NCI-H2107 treated with DMSO at 0.1 percent for 48 hours (cell line): ENCODE results near the gene NPW.
"Not testable (repeated sequence)": the region's sequence is repeated elsewhere in the genome, so short reads cannot be mapped to it uniquely, and the experiment has no call there.

Source experiments
- DNase-seq: peaks from one replicate; lab custom pipeline; 2025; ENCODE audit not compliant: unreplicated experiment; lab: John Stamatoyannopoulos, UW

Gene NPW

DNA sequence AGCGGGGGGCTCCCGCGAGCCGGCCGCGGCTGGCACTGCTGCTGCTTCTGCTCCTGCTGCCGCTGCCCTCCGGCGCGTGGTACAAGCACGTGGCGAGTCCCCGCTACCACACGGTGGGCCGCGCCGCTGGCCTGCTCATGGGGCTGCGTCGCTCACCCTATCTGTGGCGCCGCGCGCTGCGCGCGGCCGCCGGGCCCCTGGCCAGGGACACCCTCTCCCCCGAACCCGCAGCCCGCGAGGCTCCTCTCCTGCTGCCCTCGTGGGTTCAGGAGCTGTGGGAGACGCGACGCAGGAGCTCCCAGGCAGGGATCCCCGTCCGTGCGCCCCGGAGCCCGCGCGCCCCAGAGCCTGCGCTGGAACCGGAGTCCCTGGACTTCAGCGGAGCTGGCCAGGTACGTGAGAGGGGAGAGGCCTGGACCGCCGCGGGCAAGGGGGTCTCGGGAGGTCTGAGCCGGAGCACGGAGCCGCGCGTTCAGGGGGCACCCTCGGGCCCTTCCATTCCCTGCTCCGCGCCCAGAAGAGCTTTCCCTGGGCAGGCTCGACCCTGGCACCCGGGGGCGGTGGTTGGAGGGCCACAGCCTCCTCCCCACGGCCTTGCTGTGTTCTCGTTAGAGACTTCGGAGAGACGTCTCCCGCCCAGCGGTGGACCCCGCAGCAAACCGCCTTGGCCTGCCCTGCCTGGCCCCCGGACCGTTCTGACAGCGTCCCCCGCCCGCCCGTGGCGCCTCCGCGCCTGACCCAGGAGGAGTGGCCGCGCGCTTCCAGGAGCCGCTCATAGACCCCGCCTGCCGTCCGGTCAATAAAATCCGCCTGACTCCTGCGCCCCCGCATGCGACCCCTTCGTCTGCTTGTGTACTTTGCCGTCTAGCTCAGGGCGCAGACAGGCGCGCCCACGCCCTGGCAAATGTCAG is 591 bp downstream of the NPW start:
- DNase-seq = no peak

DNA sequence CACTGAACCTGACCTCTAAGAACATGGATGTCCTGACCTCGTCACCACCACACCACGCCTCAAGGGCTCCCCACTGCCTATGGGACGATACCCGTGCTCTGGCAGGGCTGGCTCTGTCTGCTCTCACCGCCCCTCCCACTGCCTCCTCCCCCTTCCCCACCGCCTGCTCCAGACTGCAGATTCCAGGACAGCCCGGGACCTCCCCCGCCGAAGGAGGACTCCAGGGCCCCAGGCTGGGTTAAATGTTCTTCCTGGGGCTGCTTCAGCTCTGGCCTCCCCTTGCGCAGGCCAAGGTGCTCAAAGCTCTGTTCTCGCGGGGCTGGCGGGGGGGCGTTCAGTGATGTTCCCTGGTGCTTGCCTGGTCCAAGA is 3.1 kb downstream of the NPW start:
- DNase-seq = no peak

DNA sequence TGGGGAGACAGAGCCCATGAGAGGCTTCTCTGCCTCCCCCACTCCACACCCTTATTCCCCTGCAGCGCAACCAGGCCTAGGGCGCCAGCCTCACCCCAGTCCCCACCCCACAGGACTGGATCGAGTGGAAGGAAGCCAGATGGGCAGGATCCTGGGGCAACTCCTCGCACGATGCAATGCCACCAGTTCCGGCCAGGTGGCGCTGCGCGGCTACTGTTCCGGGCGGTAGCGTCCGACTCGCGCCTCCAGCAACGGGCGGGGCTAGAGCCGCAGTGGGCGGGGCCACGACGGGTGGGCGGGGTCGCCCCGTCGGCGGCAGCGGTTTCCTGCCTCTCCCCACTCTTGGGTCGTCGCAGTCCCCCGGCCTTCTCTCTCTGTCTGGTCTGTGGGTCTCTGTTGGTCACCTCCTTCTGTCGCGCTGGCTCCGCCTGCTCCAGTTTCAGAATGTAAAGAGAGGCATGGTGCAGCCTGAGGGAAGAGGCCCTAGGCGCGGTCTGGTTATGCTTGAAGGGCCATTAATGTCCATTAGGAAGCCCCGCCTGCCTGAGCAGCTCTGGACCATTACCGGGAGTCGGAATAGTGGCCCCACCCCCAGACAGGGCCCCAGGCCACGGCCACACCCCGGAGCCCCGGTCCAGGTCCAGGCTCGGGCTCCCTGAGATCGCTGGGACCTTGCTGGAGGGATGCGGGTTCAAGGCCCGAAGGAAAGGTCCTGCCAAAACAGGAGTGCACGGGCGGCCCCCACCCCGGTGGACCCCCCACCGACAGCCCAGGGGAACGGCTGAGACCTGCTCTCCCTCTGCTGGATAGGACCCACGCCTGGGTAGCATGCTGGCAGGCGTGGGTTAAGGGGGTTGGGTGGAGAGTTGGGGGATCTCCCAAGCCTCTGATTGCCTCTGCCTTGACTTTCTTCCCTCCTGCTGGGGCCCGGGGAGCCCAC is 3.8 kb downstream of the NPW start:
- peak; percentile 40 for DNase-seq

DNA sequence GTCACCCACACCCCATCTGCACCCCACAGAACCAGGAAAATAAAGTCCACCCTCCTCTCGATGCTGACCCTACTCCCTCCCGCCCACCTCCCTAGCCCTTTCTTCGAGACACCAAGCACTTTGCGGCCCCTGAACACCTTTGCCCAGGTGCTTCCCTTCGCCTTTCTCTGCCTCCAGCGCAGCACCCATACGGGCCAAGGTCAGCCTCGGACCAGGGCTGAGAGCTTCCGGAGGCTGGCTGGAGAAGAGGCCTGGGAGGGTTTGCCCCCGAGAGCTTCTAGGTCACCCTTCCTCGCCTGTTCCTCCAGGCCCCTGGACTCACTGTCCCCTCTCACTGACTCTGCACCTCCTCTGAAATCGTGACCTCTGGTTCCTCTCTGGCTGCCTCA is 4.4 kb downstream of the NPW start:
- no peak for DNase-seq

DNA sequence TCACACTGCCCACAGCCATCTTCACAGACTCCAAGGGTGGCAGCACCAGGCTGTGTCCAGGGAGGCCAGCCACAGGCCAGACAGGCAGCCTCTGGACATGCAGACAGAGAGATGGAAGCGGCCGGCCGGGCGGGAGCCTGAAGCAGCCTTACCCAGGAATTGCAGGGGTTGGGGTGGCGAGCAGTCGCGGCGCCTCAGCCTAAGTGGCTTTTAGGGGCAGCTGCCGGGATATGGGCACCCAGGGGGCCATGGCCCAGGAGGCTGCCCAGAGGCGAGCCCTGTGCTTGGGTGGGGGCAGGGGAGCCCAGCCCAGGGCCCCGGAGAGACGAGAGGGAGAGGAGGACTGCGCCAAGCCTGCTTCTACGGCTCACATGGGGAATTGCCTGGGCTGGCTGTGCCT is 5.7 kb downstream of the NPW start:
- no peak for DNase-seq

DNA sequence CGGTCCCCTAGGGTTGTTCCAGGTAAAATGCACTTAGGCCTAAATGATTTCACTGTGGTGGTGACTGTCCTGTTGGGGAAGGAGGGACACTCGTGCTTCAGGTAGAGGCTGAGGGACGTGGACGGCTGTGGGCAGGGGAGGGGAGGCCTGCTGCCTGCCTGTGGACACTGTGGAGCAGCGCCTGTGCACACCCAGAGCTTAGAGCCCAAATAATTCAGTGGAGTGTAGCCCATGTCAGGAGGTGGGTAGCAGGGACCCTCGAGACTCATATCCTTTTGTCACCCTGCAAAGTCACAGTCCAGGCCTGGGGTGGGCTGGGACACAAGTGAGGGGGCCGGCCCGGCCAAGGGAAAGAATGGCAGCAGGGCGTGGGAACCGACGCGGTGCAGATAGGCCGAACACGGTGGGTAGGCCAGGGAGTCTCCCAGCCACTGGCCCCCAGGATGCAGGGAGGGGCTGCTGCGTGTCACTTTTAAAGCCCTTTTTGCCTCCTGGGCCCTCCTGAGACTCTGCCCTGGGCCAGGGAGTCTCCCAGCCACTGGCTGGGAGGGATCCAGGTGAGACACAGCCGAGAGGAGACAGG is 6.4 kb downstream of the NPW start:
- DNase-seq = no peak

DNA sequence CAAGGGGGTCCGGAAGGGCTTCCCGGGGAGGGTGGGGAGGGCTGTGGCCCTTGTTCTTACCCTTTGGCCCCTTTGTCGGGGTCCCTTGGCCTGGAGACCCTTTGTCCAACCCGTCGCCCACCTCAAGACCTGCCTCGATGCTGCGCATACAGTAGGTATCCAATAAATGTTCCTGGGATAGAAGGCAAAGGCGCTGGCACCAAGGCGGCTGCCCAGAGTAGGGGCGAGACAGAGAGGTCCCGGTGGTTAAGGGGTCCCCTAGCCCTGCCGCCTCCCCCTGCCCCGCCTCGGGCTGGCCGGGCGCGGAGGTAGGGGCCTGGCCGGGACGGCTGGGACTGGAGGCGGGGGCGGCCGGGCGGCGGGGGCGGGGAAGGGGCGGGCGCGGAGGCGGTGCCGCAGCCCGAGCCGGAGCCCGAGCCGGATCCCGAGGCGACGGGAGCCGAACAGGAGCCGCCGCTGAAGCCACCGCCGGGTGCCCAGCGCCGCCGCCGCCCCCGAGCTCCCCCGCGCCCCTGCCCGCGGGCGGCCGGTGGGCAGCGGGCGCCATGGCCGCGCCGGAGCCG is 7.0 kb downstream of the NPW start, which contains the start of gene NHERF2:
NHERF2 (plus strand) TSS at position 442 of the 563 bp plus-strand sequence; CDS start at position 546, 104 bp downstream.
- no peak for DNase-seq

DNA sequence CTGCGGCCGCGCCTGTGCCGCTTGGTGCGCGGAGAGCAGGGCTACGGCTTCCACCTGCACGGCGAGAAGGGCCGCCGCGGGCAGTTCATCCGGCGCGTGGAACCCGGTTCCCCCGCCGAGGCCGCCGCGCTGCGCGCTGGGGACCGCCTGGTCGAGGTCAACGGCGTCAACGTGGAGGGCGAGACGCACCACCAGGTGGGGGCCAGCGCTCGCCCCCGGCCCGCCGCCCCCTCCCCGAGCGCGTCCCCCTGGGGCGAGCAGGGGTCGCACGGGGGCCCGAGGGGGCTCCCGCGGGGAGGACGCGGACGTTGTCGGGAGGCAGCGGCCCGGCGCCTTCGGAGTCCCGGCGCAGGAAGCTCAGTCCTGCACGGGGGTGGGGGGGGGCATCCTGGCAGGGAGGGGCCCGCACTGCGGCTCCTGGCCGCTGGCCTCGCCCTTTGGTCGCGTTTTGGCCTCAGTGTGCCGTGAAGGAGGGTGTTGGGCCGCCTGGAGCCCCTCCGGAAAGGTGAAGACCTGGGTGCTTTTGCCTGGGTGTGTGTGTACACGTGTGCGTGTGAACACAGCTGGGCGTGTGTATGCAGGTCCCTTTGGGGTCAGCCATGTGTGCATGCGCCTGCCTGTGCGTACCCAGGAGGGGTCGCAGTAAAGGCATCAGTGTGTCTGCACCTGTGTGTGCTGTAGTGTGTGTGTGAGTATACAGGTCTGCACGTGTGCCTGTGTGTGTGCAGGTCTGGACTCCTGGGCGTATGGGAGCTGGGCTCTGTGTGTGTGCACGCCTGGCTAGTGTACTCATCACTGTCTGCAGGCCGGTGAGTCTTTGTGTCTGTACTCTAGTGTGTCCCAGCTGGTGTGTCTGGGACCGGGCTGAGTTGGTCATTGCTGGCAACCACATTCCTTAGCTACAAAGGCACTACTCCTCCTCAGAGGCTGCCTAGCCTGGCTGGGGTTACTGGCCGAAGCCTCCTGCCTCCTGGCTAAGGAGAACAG is 7.7 kb downstream of the NPW start:
- no peak for DNase-seq

DNA sequence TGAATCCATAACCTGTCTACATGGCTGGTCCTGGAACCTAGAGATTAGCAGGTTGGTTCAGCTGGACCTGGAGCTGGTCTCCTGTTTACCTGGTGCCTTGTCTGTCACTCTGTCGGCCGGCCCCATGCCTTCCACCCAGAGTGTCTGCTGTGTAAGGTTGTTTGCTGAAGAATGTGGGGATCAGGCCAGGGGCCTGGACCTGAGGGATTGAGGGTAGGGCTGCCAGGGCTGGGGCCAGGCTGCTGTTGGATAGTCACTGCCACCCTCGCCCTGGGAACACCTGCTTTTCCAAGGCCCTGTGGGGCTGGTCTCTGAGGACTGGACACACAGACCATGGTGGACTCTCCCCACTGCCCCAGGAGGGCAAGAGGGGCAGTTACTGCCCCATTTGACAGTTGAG is 8.6 kb downstream of the NPW start:
- DNase-seq = no peak

DNA sequence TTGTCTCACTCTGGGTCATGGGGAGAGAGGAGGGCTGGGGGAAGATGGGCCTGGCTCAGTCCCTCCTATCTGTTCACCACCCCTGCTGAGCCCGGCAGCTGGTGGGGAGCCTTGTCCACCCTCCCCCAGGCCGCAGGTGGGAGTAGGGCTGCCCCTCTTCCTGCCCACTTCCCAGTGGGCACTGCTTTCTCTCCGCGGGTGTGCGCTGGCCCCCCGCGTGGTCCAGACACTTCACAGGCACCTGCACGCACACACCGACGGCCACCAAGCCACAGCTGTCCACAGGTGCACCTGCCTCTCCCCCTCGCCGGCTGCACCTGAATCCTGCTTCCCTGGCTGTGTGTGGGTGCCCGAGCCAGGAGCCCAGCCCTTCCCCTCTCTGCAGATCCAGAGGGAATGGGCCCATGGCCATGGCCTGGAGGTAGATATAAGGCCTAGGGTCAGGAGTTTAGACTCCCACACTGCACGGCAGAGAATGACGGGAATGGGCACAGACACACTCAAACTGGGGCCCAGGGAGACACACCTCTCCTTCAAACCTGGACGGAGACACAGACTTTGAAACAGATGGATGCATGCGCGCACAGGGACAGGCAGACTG is 9.1 kb downstream of the NPW start:
- DNase-seq = peak; percentile 42

DNA sequence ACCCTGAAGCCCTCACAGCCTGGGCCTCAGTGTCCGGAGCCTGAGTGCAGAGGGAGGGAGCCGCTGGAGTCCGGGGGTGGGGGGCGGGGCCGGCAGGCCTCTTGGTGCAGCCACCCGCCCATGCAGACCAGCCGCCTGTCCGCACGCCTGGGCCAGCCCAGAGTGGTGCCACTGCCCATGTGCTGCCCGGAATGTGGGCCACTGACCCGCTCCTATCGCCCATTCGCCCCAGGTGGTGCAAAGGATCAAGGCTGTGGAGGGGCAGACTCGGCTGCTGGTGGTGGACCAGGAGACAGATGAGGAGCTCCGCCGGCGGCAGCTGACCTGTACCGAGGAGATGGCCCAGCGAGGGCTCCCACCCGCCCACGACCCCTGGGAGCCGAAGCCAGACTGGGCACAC is 9.8 kb downstream of the NPW start:
- no peak for DNase-seq

DNA sequence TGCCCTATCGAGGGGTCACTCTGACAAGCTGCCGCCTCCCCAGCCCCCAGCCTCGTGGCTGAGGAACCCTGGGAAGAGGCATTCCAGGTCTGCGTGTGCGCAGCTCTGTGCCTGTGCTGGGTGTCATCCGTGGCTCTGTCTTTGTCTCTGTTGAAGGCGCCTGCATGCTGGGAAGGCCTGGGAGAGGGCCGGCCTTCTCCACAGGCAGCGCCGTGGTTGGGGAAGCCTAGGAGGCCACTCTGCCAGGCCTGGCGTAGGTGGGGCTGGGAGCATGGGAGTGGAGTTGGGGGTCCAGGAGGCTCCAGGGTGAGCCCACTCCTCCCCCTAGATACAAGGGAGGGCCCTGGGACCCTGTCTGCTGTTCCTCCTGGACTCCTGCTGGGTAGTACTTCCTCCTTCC is 10.5 kb downstream of the NPW start:
- DNase-seq = no peak

DNA sequence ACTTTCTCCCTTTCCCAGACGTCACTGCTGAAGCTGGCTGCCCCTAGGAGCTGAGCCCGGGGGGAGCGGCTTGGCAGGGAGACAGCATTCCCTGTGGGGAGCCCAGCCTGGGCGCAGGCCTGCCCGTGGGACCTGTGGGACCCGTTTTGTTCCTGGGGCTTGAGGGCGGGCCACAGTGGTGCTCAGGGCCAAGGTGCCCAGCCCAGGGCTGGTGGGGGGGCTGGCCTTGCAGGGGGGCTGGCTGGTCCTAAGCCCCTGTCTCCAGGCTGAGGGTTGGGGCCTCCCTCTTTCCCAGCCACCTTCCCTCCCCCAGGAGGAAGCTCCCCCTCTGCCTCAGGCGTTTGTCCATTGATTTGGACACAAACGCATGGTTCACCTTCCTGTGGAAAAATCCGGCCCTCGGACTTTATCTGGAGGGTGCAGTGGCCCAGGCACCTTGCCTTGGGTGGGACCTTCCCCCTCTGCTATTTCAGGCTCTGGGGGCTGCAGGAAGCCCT is 11.5 kb downstream of the NPW start:
- DNase-seq = no peak

DNA sequence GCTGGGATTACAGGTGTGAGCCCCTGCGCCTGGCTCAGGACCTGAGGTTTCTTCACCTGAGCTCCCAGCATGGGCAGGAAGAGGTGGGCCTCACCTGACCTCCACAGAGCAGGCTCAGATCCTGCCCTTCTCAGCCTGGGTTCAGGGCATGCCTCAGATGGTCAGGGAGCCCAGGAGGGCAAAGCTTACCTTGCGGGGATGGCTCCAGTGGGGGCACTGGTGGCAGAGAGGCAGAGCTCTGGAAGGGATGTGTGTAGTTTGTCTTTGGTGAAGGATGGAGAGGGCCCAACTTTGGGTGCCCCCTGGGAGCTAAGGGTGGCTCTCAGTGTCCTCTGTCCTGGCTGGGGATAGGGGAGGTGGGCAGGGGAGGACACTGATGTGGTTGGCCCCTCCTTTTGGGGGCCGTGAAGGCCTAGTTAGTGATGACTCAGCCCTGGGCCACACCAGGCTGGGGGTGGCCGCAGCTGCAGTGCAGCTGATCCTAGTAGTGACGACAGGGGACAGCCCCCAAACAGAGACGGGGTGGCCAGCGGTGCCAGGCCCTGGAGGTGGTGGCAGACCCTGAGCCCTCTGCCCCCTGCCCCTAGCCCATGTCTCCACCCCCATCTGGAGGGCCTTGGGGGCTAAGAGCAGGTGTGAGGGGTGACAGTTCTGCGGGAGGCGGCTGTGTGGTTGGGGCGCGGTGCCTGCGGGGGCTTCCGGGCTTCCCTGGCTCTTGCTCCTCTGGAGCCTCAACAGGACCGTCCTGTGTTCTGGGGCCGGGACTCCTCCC is 12.9 kb downstream of the NPW start:
- no peak for DNase-seq

DNA sequence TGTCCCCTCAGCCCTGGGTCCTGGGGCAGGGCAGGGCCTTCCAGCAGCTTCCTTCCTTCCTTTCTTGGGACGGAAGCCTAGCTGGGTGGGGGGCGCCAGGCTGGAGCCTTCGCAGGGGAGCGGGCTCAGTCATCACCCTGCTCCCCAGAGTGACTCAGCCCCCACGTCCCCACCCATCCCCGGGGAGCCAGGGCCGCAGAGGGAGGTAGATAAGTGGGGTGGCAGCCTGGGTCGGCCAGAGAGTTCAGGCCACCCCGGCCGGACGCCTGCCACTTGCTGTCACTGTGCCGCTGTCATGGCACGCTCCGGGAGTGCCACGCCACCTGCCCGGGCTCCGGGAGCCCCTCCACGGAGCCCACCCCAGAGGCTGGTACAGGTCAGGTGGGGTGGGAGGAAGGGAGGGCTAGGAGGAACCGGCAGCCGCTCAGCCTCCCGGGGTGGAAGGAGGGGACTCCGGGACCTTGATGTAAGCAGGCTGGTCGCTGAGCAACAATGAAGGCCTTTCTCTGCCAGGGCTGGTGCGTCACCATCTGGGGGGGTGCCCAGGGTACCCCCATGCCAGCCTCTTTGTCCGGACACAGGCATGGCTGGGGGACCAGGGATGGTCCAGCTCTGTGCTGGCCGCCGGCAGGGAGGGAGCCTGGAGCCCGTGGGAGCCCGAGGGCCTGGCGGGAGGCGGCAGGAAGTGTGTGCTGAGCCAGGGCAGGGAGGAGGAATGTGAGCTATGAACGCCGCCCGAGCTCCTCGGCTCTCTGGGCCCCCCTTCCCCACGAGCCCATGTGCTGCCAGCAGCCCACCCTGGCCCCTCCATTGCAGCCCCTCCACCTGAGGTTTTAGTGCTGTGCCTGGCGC is 13.7 kb downstream of the NPW start:
- DNase-seq = no peak

DNA sequence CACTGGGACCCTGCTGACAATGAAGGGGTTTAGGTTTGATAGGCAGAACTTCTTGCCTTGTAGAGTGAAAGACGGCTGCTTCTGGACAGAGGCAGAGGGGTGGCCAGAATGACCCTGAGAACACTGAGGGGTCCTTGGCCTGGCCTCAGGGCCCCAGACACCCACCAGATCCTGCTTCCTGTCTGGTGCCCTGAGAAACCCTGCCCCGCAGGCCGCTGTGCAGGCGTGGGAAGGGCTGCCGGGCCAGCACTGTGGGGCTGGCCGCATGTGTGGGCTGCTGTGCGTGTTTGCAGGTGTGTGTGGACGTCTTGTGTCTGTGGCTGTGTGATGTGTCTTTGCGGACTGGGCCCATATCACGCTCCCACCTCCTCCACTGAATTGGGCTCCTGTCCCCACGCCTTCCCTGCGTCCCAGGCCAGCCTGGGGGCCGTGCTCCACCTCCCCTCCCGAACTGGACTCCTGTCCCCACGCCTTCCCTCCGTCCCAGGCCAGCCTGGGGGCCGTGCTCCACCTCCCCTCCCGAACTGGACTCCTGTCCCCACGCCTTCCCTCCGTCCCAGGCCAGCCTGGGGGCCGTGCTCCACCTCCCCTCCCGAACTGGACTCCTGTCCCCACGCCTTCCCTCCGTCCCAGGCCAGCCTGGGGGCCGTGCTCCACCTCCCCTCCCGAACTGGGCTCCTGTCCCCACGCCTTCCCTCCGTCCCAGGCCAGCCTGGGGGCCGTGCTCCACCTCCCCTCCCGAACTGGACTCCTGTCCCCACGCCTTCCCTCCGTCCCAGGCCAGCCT is 14.5 kb downstream of the NPW start:
- DNase-seq = not testable (repeated sequence)
